ENCODE data around the gene JUNB.
A peak's percentile ranks its signal among the peaks of the same experiment; 100 is the strongest.

Gene JUNB

DNA sequence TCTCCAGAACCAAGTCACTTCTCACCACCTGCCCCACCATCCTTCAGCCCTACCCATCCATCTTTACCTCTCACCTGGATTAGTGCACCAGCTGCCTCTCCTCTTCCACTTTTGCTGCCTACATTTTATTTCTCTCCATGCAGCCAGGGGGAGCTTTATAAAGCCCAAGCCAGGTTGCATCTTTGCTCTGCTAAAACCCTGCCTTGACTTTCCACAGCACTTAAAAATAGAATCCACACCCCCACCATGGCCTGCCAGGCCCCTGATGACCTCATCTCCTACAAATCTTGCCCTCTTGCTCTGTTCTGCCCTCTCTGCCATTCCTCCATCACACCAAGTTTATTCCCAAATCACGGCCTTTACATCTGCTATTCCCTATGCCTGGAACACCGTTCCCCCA is 17.7 kb upstream of the JUNB start:
- DNase-seq (ENCODE audit: low read depth), result no peak
- TF ChIP-seq, protein P1, sequence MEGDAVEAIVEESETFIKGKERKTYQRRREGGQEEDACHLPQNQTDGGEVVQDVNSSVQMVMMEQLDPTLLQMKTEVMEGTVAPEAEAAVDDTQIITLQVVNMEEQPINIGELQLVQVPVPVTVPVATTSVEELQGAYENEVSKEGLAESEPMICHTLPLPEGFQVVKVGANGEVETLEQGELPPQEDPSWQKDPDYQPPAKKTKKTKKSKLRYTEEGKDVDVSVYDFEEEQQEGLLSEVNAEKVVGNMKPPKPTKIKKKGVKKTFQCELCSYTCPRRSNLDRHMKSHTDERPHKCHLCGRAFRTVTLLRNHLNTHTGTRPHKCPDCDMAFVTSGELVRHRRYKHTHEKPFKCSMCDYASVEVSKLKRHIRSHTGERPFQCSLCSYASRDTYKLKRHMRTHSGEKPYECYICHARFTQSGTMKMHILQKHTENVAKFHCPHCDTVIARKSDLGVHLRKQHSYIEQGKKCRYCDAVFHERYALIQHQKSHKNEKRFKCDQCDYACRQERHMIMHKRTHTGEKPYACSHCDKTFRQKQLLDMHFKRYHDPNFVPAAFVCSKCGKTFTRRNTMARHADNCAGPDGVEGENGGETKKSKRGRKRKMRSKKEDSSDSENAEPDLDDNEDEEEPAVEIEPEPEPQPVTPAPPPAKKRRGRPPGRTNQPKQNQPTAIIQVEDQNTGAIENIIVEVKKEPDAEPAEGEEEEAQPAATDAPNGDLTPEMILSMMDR (conservative IDR thresholded peaks at IDR 0.05; ENCODE audit: low read depth, low read length), result peak; percentile 61
- H3K4me3 ChIP-seq (ENCODE audit: low read length), result no peak overlapping the region

DNA sequence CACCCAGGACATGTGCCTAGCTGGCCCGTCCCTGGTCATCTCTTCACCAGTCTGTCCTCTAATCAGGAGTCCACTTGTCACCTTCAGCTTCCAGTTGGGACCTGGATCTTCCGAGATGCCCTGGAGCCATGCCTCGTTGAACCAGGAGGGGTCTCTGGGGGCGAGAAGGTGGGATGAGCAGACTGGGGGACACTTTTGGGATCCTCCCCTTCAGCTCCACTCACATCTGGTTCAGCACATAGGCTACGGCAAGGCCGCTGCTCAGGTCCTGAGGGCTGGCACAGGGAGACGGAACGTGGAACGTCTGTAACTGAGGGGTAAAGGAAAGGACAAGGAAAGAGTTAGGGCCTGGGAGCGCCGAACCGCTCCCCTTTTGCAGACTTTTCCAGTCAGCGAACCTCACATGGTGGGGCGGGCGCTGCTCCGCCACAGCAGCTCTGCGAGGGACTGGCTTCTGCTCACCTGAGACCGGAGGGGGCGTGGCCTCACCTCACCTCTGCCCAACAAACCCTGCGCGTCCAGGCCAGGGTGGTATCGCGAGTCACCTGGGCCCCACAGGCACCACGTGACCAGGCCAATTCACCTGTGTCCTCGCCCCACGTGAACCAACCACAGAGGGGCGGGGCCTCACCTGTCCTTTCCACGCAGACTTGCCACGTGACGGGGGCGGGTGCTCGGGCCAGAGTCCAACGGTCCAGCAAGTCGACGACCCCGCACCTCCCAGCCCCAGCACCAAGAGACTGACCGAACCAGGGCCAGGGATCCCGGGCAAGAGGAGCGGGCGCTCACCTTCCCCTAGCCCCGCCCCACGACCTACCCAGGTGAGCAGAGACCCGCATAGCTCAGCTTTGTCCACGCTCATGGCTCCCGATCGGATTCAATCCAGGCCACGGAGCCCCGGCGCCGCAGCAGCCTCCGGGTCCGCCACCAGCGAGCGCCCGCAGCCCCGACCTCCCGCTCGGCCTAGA is 16.4 kb upstream of the JUNB start, which contains the start of gene HOOK2:
TSS of gene HOOK2 (minus strand) at position 965 of the 968 bp plus-strand sequence. CDS start at position 862, 103 bp downstream.
- DNase-seq (ENCODE audit: low read depth), result no peak
- H3K4me3 ChIP-seq (ENCODE audit: low read length), result peak within 1 kb of the TSS; percentile 76
- TF ChIP-seq, protein P1 (conservative IDR thresholded peaks at IDR 0.05; ENCODE audit: low read depth, low read length), result no peak

DNA sequence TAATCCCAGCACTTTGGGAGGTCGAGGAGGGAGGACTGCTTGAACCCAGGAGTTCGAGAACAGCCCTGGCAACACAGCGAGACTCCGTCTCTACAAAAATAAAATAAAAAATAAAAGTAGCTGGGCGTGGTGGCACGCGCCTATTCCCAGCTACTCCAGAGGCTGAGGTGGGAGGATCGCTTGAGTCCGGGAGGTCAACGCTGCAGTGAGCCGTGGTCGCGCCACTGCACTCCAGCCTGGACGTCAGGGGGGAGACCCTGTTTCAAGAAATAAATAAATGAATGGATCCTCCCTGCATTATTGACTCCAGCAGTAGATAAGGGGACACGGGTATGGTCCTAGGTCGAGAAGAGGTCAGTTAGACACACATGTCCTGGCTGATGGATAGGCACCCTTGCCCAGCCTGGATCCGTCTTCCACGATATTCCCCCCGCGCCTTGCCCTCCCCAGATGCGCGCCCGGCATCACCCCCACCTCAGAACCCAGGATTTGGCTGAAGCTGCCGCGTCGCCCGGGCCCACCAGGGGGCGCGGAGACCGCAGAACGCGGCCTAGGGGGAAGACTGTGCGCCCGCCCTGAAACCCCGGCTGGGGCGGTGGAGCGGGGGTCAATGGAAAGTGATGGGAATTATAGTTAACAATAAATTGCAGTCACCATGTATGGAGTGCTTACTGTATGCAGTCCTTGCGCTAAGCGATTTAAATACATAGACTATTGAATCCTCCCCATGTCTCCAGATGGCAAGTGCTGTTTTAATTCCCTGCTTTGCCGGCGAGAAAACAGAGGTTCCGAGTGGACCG is 13.9 kb upstream of the JUNB start:
- H3K4me3 ChIP-seq (ENCODE audit: low read length), result peak overlapping the region; percentile 68
- TF ChIP-seq, protein P1 (conservative IDR thresholded peaks at IDR 0.05; ENCODE audit: low read depth, low read length), result peak; percentile 91
- DNase-seq (ENCODE audit: low read depth), result no peak

DNA sequence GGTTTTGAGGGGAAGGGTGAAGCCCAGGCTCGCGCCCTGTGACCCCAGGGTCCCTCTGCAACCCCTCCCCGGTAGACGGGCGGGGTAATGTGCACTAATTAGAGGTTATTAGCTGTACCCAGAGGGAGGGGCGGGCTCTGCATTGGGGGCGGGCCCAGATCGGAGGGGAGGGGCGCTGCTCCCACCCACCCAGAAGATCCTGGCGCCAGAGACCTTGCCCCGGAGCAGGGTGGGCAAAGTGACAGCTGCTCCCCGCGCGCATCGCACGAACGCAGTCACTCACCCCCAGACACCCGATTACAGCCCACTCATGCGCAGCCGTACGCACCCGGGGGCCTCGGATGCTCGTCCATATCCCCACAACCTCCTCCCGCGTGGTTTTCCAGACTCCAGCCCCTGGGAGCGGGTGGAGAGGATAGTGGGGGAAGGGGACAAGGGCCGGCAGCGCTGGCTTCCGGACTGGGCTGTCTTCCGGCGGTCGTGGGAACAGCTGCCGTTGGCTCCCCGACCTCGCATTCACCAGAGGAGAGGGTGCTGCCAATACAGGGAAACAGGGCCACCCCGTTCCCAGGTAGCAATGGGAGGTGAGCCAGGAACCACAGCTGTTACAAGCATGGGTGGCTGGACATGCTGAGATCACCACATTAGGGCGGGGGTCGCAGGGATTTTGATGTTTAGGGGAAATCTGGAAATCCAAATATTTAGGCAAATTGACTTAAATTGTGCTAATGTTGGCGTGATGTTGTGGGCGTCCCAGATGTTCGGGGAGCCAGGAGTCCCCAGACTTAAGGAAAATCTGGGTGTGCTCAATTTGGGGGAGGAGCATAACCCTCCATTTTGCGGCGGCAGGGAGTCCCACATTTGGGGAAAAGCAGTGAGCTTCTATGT is 13.0 kb upstream of the JUNB start:
- DNase-seq (ENCODE audit: low read depth), result no peak
- H3K4me3 ChIP-seq (ENCODE audit: low read length), result peak overlapping the region; percentile 68
- TF ChIP-seq, protein P1 (conservative IDR thresholded peaks at IDR 0.05; ENCODE audit: low read depth, low read length), result no peak

DNA sequence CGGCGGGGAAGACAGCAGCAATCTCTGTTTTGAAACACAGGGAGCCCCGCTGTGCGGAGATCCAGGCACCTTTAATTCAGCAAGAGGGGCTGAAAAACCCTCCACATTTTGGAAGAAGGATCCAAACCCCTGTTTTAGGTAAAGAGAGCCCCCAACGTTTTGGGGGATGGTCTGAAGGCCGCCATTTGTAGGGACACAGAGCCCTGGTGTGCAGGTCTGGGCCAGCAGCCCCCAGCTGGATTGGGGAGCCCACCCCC is 12.5 kb upstream of the JUNB start:
- no peak for DNase-seq (ENCODE audit: low read depth)
- peak overlapping the region; percentile 68 for H3K4me3 ChIP-seq (ENCODE audit: low read length)
- TF ChIP-seq, protein P1 (conservative IDR thresholded peaks at IDR 0.05; ENCODE audit: low read depth, low read length), result no peak

DNA sequence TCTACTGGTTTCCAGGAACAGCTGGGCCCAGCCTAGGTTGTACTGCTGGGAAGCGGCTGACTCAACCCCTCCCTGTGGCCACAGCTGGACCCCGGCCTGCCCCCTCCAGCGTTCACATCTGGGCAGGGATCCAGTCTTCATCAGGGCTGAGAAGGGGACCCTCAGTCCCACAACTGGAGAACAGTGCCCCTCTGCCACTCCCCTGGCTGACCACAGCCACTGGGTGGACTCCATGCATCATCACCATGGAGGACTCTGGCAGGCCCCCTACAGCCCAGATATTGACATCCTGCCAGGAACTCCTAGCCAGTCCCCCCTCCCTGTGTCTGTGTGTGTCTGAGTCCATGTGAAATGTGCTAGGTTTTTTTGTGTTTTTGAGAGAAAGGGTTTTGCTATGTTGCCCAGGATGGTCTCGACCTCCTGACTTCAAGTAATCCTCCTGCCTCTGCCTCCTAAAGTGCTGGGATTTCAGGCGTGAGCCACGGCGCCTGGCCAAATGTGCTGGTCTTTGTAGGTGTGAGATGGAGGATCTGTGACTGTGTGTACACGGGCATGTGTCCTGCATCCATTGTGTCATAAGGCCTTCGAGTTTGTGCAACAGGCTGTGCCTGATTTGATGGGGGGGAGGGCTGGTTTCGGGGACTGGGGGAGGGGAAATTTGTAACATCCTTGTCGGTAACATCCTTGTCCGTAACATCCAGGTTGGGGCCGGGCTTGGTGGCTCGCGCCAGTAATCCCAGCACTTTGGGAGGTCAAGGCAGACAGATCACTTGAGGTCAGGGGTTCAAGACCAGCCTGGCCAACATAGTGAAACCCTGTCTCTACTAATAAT is 11.9 kb upstream of the JUNB start:
- DNase-seq (ENCODE audit: low read depth), result no peak
- H3K4me3 ChIP-seq (ENCODE audit: low read length), result no peak overlapping the region
- TF ChIP-seq, protein P1 (conservative IDR thresholded peaks at IDR 0.05; ENCODE audit: low read depth, low read length), result no peak

Data from retinal pigment epithelial cell (primary cell).